ENCODE measurements around the gene TMEM92.

DNA sequence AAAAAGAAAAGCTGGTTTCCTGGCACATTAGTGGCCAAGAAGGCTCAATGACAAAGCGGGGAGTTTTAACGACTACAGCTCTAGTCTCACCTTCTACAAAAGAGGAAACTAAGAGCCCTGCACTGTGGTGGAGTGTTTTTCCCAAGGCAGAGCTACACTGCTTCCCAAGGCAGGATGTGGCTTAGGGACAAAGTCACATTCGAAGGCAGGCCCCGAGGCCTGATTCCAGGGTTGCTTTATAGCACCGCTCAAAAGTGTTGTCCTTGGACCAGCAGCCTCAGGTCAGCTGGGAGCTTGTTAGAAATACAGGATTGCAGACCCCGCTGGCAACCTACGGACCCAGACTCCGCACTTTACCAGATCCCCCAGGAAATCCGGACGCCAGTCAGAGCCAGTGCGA lies 23.8 kb downstream of the TMEM92 start:
- TF ChIP-seq, protein P1, sequence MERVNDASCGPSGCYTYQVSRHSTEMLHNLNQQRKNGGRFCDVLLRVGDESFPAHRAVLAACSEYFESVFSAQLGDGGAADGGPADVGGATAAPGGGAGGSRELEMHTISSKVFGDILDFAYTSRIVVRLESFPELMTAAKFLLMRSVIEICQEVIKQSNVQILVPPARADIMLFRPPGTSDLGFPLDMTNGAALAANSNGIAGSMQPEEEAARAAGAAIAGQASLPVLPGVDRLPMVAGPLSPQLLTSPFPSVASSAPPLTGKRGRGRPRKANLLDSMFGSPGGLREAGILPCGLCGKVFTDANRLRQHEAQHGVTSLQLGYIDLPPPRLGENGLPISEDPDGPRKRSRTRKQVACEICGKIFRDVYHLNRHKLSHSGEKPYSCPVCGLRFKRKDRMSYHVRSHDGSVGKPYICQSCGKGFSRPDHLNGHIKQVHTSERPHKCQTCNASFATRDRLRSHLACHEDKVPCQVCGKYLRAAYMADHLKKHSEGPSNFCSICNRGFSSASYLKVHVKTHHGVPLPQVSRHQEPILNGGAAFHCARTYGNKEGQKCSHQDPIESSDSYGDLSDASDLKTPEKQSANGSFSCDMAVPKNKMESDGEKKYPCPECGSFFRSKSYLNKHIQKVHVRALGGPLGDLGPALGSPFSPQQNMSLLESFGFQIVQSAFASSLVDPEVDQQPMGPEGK (CRISPR knock-in tag; IDR thresholded peaks at IDR 0.05; ENCODE audit: borderline replicate concordance) = no peak
- TF ChIP-seq RARB (CRISPR knock-in tag; IDR thresholded peaks at IDR 0.05) = no peak
- no peak for TF ChIP-seq GLIS3 (CRISPR knock-in tag; IDR thresholded peaks at IDR 0.05)
- TF ChIP-seq ISL1 (CRISPR knock-in tag; IDR thresholded peaks at IDR 0.05) = no peak
- TF ChIP-seq PPARA (CRISPR knock-in tag; IDR thresholded peaks at IDR 0.05; ENCODE audit: borderline replicate concordance) = no peak
- TF ChIP-seq, protein P2, sequence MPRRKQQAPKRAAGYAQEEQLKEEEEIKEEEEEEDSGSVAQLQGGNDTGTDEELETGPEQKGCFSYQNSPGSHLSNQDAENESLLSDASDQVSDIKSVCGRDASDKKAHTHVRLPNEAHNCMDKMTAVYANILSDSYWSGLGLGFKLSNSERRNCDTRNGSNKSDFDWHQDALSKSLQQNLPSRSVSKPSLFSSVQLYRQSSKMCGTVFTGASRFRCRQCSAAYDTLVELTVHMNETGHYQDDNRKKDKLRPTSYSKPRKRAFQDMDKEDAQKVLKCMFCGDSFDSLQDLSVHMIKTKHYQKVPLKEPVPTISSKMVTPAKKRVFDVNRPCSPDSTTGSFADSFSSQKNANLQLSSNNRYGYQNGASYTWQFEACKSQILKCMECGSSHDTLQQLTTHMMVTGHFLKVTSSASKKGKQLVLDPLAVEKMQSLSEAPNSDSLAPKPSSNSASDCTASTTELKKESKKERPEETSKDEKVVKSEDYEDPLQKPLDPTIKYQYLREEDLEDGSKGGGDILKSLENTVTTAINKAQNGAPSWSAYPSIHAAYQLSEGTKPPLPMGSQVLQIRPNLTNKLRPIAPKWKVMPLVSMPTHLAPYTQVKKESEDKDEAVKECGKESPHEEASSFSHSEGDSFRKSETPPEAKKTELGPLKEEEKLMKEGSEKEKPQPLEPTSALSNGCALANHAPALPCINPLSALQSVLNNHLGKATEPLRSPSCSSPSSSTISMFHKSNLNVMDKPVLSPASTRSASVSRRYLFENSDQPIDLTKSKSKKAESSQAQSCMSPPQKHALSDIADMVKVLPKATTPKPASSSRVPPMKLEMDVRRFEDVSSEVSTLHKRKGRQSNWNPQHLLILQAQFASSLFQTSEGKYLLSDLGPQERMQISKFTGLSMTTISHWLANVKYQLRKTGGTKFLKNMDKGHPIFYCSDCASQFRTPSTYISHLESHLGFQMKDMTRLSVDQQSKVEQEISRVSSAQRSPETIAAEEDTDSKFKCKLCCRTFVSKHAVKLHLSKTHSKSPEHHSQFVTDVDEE (CRISPR knock-in tag; IDR thresholded peaks at IDR 0.05) = no peak
- no peak for TF ChIP-seq OSR1 (CRISPR knock-in tag; IDR thresholded peaks at IDR 0.05)
- no peak for TF ChIP-seq ZNF565 (CRISPR knock-in tag; conservative IDR thresholded peaks at IDR 0.05; ENCODE audit: low read depth)
- no peak for TF ChIP-seq ZFP30 (CRISPR knock-in tag; IDR thresholded peaks at IDR 0.05)
- no peak for TF ChIP-seq ESRRG (CRISPR knock-in tag; IDR thresholded peaks at IDR 0.05)
- TF ChIP-seq, protein P3, sequence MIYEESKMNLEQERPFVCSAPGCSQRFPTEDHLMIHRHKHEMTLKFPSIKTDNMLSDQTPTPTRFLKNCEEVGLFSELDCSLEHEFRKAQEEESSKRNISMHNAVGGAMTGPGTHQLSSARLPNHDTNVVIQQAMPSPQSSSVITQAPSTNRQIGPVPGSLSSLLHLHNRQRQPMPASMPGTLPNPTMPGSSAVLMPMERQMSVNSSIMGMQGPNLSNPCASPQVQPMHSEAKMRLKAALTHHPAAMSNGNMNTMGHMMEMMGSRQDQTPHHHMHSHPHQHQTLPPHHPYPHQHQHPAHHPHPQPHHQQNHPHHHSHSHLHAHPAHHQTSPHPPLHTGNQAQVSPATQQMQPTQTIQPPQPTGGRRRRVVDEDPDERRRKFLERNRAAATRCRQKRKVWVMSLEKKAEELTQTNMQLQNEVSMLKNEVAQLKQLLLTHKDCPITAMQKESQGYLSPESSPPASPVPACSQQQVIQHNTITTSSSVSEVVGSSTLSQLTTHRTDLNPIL (CRISPR knock-in tag; IDR thresholded peaks at IDR 0.05; ENCODE audit: low read depth) = no peak

Measured in SK-N-SH treated with all-trans-retinoic acid at 6 μM for 48 hours (cell line).